GM19238 (cell line): ENCODE data around the gene RHEBL1.
"Not testable (repeated sequence)": the region's sequence is repeated elsewhere in the genome, so short reads cannot be mapped to it uniquely, and the experiment has no call there.

Experiments
- DNase-seq: peaks from one replicate; pipeline ENCODE4 v3.0.0; 2011; ENCODE audit warnings: low spot score; ENCODE audit not compliant: insufficient read length

Gene RHEBL1

GRCh38 chr12:49089821-49090773 lies 20.3 kb upstream of the RHEBL1 start:
- no peak for DNase-seq

DNA sequence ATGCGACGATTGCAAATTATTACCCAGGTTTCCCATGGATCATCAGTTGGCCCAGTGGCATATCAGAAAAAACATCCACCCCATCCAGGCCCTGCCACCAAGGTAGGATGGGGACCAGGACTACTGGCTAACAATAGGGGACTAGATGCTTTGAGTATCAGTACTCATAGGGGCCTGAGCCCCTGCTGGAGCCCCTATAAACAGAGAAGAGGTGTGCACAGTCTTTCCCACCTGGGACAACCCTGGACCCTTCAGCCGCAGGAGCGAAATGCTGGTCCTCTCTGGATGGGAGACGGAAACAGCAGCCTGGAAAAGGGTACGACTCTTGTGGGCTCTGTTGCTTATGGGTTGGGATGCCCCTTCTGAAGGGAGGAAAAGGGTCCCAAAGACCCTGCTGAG lies 19.2 kb upstream of the RHEBL1 start:
- no peak for DNase-seq

GRCh38 chr12:49088150-49088931 lies 18.6 kb upstream of the RHEBL1 start:
- DNase-seq: peak; percentile 77

GRCh38 chr12:49086116-49086515 lies 16.3 kb upstream of the RHEBL1 start:
- no peak for DNase-seq

- no peak for DNase-seq
Measured at GRCh38 chr12:49084438-49084837, 14.7 kb upstream of the RHEBL1 start.

DNA sequence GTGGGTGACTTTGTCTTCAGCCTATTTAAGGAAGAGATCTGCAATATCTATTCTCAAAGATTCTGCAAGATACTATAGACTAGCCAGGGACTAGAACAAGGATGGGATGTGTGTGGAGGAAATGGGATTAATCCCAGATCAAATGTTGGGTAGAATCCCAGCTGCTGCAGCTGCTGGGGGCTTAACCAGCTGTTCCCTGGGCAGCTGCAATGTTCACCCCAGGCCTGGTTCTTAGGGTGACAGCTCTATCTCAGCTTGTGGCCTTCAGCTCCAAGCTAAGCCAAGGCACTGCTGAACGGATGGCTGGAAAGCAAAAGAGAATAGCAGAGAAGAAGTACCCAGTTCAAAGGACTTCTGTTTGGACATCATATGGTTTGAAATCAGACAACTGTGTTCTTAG lies 10.0 kb upstream of the RHEBL1 start:
- no peak for DNase-seq

DNA sequence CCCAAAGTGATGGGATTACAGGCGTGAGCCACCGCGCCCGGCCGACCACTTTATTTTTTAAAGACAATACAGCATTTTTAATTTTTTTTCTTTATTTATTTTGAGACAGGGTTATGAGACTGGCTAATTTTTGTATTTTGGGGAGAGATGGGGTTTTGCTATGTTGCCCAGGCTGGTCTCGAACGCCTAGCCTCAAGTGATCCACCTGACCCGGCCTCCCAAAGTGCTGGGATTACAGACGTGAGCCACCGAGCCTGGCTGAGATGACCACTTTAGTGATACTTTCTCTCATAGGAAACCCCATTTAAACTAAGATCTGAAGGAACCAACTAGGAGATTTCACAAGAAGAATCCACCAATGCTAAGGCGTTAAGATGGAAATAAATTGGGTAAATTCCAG lies 1.2 kb upstream of the RHEBL1 start:
- DNase-seq: no peak

GRCh38 chr12:49068879-49069506 lies 786 bp downstream of the RHEBL1 start:
- DNase-seq: no peak

- DNase-seq: no peak
Measured at GRCh38 chr12:49066120-49066519, 3.7 kb downstream of the RHEBL1 start.

GRCh38 chr12:49064767-49065152 lies 5.0 kb downstream of the RHEBL1 start:
- no peak for DNase-seq

DNA sequence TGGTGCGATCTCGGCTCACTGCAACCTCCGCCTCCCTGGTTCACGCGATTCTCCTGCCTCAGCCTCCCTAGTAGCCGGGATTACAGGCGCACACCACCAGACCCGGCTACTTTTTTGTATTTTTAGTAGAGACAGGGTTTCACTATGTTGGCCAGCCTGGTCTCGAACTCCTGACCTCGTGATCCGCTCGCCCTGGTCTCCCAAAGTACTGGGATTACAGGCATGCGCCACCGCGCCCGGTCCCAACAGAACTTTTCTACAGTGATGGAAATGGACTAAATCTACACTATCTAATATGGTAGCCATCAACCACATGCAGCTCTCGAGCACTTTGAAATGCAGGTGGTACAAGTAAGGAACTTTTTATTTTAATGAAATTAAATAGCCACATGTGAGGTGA lies 7.9 kb downstream of the RHEBL1 start:
- DNase-seq: not testable (repeated sequence)

DNA sequence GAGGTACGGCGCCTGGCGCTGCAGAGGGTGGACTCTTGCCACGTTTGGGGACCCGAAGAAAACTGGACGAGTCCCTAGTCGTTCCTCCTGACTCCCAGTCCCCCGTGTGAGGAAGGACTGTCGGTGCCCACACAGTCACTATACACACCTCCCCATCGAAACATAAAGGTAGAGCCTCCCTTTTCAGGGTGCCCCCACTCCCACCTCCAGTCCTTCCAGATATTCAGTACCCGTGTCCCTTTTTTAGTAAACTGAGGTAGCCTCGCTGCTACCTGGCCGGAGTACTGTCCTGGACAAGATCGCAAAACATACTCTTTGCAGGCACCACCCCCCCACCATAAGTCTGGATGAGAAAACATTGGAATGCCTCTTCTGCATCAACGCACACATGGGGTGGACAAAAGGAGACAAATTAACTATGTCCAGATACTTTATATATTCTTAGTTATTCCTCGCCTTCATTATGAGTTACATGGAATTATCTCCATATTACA lies 8.6 kb downstream of the RHEBL1 start:
- no peak for DNase-seq

GRCh38 chr12:49060237-49061156 lies 9.3 kb downstream of the RHEBL1 start, which contains the start of gene KMT2D:
KMT2D (minus strand) TSS chr12:49060794; CDS start chr12:49055324, 5,470 bp downstream.
- peak; percentile 91 for DNase-seq

DNA sequence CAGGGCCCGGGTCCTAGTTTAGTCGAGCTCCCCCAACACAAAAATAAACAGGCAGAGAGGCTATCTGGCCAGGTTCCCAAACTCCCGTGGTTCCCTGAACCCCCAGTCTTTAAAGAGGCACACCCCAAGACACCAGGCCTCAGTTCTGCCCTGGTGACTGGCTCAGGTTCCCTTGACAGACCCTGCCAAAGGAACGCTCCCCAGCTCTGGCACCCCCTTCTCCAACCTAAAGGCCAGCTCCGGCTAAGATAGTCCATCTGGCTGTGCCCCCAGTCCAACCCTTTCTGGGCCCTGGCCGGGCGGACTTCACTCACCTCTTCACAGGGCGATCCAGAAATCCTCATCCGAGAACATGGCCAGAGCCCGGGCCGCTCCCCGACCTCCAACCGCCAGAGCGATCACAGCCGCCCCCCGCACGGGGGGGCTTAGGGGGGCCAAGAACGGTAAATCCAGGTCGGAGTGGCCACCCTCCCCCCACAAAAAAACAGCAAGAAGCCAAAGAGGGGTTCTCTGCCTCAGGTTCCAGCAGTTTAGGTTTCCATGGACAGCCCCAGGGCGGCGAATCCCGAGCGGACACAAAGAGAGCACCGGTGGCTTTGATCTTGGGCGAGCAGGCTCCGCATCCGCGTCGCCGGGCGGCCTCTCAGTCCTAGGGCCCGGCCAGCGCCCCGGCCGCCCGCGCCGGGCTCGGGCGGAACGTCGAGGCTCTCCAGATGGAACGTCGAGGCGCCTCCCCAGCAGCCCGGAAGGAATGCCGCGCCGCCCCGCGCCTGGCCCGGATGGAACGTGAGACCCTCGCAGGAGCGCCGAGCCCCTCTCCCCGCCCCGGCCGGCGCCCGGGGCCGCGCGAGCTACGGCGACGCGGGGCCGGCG lies 10.2 kb downstream of the RHEBL1 start:
- DNase-seq: no peak

- DNase-seq: no peak
Measured at GRCh38 chr12:49059045-49059298, 10.8 kb downstream of the RHEBL1 start.

DNA sequence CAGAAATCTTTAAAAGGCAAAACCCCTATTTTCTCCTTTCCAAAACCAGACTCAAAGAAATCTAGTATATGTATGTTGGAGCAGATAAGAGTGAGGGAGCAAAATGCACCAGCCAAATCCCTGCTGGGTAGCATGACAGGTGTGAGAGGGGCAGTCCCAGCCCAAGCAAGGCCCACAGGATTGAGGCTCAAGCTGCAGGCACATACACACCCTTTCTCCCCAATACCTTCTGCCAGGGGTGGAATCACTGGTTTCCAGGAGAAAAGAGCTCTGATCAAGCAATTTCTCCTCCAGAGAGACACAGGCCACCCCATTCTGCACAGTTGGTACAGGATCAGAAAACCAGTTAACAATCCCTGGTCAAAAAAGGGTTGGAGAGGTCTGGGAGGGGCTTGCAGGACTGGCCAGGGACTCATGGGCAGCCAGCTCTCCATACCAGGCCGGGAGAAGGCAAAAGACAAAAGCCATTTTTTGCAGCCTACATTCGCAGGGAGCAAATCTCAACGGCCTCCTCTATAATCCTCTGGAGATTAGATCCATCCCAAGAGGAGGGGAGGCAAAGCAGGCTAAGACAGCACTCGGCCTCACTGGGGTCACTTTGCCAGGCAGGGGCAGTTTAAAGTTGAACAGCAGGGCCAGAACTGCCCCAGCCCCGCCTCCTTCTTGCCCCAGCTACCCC lies 11.3 kb downstream of the RHEBL1 start:
- no peak for DNase-seq

GRCh38 chr12:49057888-49058287 lies 11.9 kb downstream of the RHEBL1 start:
- no peak for DNase-seq

DNA sequence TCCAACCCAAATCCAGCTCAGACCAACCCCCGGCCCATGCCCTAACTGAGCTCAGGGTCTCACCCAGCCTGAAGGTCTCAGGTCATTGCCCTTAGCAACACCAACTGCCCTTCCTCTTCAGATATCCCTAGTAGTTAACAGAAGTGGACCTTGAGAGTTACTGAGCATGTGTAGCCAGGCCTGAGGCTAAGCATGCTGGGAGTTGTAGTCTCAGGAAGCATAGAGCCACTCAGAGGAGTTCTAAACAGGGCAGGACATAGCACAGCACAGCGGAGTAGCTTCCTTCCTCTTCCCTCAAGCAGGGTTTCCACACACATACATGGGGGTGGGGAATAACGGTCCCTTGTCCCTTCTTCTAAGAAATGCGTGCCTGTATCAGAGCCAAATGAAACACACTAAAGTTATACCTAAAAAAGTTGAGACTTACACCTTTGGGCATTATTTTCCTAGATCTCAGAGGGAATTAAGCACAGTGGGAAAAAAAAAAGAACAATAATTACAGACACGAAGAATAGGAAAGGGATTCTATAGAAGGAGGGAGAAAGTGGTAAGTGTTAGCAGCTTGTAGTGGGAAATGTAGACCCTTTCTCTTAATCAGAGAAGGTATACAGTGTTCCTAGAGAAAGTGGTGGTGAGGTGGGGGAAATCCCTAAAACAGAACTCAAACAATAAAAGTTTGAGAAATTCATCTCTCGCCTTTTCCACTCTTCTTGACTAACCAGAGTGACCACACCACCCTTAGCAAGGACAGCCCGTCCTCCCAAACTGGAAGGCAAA lies 13.6 kb downstream of the RHEBL1 start:
- DNase-seq: peak; percentile 89

- DNase-seq: no peak
Measured at GRCh38 chr12:49055092-49055491, 14.7 kb downstream of the RHEBL1 start.
